Testis (tissue), 3 donors: Measurements from ENCODE around the gene OPCML. TPM values are rescaled to one million over a fixed set of nuclear protein-coding genes. Genes with fewer than 3 reads are reported as not detected.

Experiments used
- DNase-seq: peaks from one replicate; pipeline ENCODE4 v3.0.0-alpha.2; 2019
- H3K27ac ChIP-seq, 2 donors: fragments of 200-600 bp; sonication (generic); one replicate each; pipeline ENCODE4 v1.5.1; 2019
- H3K27me3 ChIP-seq: fragments of 200-600 bp; sonication (generic); one replicate; pipeline ENCODE4 v1.5.1; 2019
- H3K36me3 ChIP-seq: fragments of 200-600 bp; sonication (generic); one replicate; pipeline ENCODE4 v1.5.1; 2017; ENCODE audit warnings: low read depth; ENCODE audit errors: missing control alignments
- H3K4me1 ChIP-seq: fragments of 200-600 bp; sonication (generic); one replicate; pipeline ENCODE4 v1.5.1; 2019
- H3K4me3 ChIP-seq, 2 donors: fragments of 200-600 bp; sonication (generic); one replicate each; pipeline ENCODE4 v1.5.1; 2017 to 2019
- H3K9me3 ChIP-seq: fragments of 200-600 bp; sonication (generic); one replicate; pipeline ENCODE4 v1.5.1; 2017
- CTCF ChIP-seq, 3 experiments: fragments of 450-650 bp in 2 of 3; fragments of 200-600 bp in 1 of 3; sonication (generic) in 1 of 3; IDR thresholded peaks; one replicate each; pipeline ENCODE4 v1.5.1; 2016 to 2019; ENCODE audit warnings: antibody characterized with exemption in 3 of 3, mild to moderate bottlenecking in 2 of 3, moderate library complexity in 1 of 3
- POLR2A ChIP-seq: fragments of 450-650 bp; IDR thresholded peaks from one replicate; pipeline ENCODE4 v1.6.1; 2017; ENCODE audit warnings: antibody characterized with exemption, mild to moderate bottlenecking, moderate library complexity
- WGBS, 2 donors: methylation state at CpG; one replicate each; pipeline ENCODE4 v1.1.5; 2018; 5-methylcytosine and 5-hydroxymethylcytosine counted together
- intact Hi-C: fragments of 100-400 bp; cut with DNase I; formaldehyde crosslinking; loops from one replicate; pipeline ENCODE4 v1.15.1; 2023; ENCODE audit warnings: low total_unique reads
- polyA plus RNA-seq: library from polyadenylated mRNA; stranded (reverse); fragments of 350-450 nt; fragmentation: Illumina TruSeq; extraction: RNeasy Lipid Tissue Mini Kit (QIAGEN cat#74804); gene quantifications from one replicate; pipeline ENCODE4 v1.2.3, GENCODE V29; 2014; ENCODE audit warnings: low read depth, low replicate concordance; ENCODE audit not compliant: insufficient read depth
- total RNA-seq, 2 donors: library from RNA; depleted of rRNA; stranded (reverse); fragments of >200 nt; gene quantifications; one replicate each; pipeline ENCODE4 v1.2.3, GENCODE V29; 2016

The OPCML gene
- total and polyA plus RNA-seq, 3 donors from 2014 or later: 0.16 to 2.7 (median 0.62) TPM

DNA sequence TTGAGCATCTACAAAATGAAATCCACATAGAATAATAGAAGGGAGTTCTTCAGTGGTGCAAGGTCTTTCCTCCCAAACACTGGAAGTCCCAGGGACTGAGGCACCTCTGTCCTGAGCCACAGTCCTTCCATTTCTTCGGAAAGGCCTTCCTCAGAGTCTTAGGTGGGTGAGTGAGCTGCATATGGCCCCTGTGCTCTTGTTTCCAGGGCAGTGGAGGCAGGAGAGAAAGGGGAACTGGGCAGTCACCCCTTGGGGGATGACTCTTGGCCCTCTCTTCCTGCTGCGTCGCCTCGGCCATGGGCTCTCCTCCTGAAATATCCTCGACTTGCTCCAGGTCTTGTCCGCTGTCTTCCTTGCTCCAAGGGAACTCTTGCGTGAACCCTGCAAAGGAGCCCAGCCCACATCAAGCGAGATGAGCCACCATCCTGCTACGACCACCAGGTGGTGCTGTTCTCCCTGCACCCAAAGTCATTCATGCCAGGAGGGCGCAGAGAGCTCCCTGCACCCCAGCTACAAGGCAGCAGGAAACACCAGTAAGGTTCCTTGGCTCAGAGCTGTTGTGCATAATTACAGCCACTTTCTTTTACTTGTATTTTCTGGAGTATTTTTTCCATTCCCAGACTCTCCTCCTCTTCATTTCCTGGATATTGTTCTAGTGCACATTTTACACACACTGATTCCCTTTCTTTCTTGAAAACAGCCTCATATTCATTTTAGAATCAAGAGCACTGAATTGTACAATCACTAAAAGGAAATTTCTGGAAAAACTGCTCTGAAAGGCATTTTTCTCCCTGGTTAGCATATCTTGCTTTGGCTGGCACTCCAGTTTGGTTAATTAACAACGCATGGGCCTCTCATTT, 397.8 kb downstream of the OPCML start:
- intact Hi-C loops: no loop called here
- Histone ChIP-seq H3K9me3 (no peaks in the 10 kb centered on the region), H3K4me1 (no peaks in the 10 kb centered on the region), H3K27ac (no peak overlapping the region), H3K27me3 (no peaks in the 10 kb centered on the region), H3K4me3 (no peak overlapping the region), H3K36me3 (no peaks in the 10 kb centered on the region)
- TF ChIP-seq POLR2A: no peak
- peak; percentile 56 to 85 (median 63) for TF ChIP-seq CTCF (IDR thresholded peaks at IDR 0.05)
- DNase-seq: peak; percentile 78
- 15 to 16% methylated on average over 9 to 11 of the region's 11 CpGs for WGBS, 2 donors

GRCh38 chr11:133133606-133134005, 398.7 kb downstream of the OPCML start:
- H3K4me1 ChIP-seq: no peaks in the 10 kb centered on the region
- no peak for DNase-seq
- H3K27ac ChIP-seq: no peak overlapping the region
- no peaks in the 10 kb centered on the region for H3K27me3 ChIP-seq
- no peaks in the 10 kb centered on the region for H3K9me3 ChIP-seq
- no peak overlapping the region for H3K4me3 ChIP-seq
- intact Hi-C loops: no loop called here
- TF ChIP-seq POLR2A: no peak
- TF ChIP-seq CTCF (IDR thresholded peaks at IDR 0.05): no peak
- no peaks in the 10 kb centered on the region for H3K36me3 ChIP-seq
- WGBS, 2 donors: 68 to 80% methylated on average over 4 of the region's 4 CpGs

GRCh38 chr11:133133050-133133449, 399.3 kb downstream of the OPCML start:
- H3K36me3 ChIP-seq: no peaks in the 10 kb centered on the region
- WGBS, 2 donors: 79 to 80% methylated on average over 3 of the region's 3 CpGs
- H3K4me3 ChIP-seq: no peak overlapping the region
- H3K27ac ChIP-seq: no peak overlapping the region
- TF ChIP-seq CTCF (IDR thresholded peaks at IDR 0.05) (no peak), POLR2A (no peak)
- intact Hi-C loops: no loop called here
- no peaks in the 10 kb centered on the region for H3K9me3 ChIP-seq
- no peak for DNase-seq
- no peaks in the 10 kb centered on the region for H3K27me3 ChIP-seq
- H3K4me1 ChIP-seq: no peaks in the 10 kb centered on the region

DNA sequence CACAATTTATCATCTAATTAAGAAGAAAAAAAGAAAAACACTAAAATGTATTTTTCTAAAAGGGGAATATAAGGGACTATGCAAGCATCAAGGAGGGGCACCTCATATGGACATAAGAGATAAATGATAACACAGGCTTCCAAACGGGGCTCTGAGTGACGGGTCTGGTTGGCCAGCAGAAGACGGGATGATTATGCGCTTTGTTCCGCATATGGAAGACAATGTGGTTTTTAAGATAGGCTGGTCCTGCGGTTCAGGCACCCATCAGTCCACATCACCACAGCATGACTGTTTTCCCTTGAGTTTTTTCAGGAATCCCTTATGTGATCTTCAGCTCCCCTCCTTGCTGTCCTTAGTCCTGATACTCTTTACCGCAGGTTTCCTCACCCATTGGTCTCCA, 404.6 kb downstream of the OPCML start:
- Histone ChIP-seq H3K27ac (no peak overlapping the region), H3K27me3 (no peaks in the 10 kb centered on the region), H3K4me1 (no peaks in the 10 kb centered on the region), H3K9me3 (no peaks in the 10 kb centered on the region), H3K36me3 (no peaks in the 10 kb centered on the region), H3K4me3 (no peak overlapping the region)
- no peak for TF ChIP-seq POLR2A
- no peak for TF ChIP-seq CTCF (IDR thresholded peaks at IDR 0.05)
- no peak for DNase-seq
- WGBS, 2 donors: 85 to 87% methylated on average over 7 of the region's 7 CpGs
- intact Hi-C loops: no loop called here

DNA sequence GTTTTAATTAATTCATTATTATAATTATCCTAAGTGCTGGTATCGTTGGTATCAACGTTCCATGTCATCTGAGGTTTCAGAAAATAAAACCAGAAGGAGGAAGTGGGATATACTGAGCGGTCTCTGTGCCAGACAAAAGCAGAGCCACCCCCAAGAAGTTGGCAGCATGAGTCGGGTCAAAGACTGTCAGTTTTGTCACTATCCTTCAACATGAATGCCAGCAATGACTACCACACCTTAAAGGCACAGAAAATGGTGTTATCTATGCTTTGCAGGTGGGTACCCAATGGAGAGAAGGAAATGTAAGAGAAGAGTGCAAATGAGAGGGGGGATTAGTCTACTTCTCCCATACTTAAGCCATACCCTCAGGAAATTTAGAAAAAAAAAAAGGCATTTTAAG, 408.5 kb downstream of the OPCML start:
- Histone ChIP-seq H3K4me3 (no peak overlapping the region), H3K36me3 (no peaks in the 10 kb centered on the region), H3K27me3 (no peaks in the 10 kb centered on the region), H3K9me3 (no peaks in the 10 kb centered on the region), H3K27ac (no peak overlapping the region), H3K4me1 (no peaks in the 10 kb centered on the region)
- 77 to 78% methylated on average over 3 to 4 of the region's 4 CpGs for WGBS, 2 donors
- no peak for DNase-seq
- intact Hi-C loops: no loop called here
- TF ChIP-seq POLR2A (no peak), CTCF (IDR thresholded peaks at IDR 0.05) (no peak)
